Muscle layer of colon (tissue), 2 donors: ENCODE data around the gene FRAT1.

Experiments
- H3K27ac ChIP-seq: one replicate; pipeline ENCODE4 v1.7.0; 2013; ENCODE audit warnings: low read depth, mild to moderate bottlenecking, low read length, moderate library complexity
- H3K27me3 ChIP-seq, 2 donors: one replicate each; pipeline ENCODE4 v1.7.0; 2013; ENCODE audit warnings: low read length in 2 of 2, mild to moderate bottlenecking in 2 of 2; ENCODE audit not compliant: insufficient read depth in 2 of 2, control insufficient read depth in 1 of 2
- H3K36me3 ChIP-seq: one replicate; pipeline ENCODE4 v1.7.0; 2013; ENCODE audit warnings: mild to moderate bottlenecking, low read length; ENCODE audit not compliant: insufficient read depth
- H3K4me1 ChIP-seq: one replicate; pipeline ENCODE4 v1.7.0; 2013; ENCODE audit warnings: mild to moderate bottlenecking, low read length; ENCODE audit not compliant: insufficient read depth
- H3K4me3 ChIP-seq, 2 donors: one replicate each; pipeline ENCODE4 v1.7.0; 2013; ENCODE audit warnings: low read length in 2 of 2, low read depth in 1 of 2, mild to moderate bottlenecking in 1 of 2, moderate library complexity in 1 of 2
- H3K9ac ChIP-seq: one replicate; pipeline ENCODE4 v1.7.0; 2013; ENCODE audit warnings: low read length
- H3K9me3 ChIP-seq: one replicate; pipeline ENCODE4 v1.7.0; 2013; ENCODE audit warnings: mild to moderate bottlenecking, low read length
- donor health status: abdominal sarcoma.
- donor health status: Adenocarcinoma of cecum.

FRAT1 gene

GRCh38 chr10:97291357-97292096, 27.5 kb upstream of the FRAT1 start:
- Histone ChIP-seq H3K9me3 (no peaks in the 10 kb centered on the region), H3K27me3 (no peaks in the 10 kb centered on the region), H3K27ac (peak overlapping the region; percentile 98), H3K9ac (peak overlapping the region; percentile 42), H3K36me3 (no peaks in the 10 kb centered on the region), H3K4me3 (peak overlapping the region; percentile 89 to 93), H3K4me1 (peaks cover 7% of the 10 kb centered on the region)

GRCh38 chr10:97292097-97292861, 26.8 kb upstream of the FRAT1 start, which contains the start of gene ARHGAP19:
Gene ARHGAP19, minus strand, starts transcription at chr10:97292637. Its CDS starts 10 bp downstream, at chr10:97292627.
- Histone ChIP-seq H3K4me1 (peaks cover 7% of the 10 kb centered on the region), H3K9me3 (no peaks in the 10 kb centered on the region), H3K27me3 (no peaks in the 10 kb centered on the region), H3K27ac (peak within 1 kb of the TSS; percentile 98), H3K9ac (peak within 1 kb of the TSS; percentile 42), H3K4me3 (peak within 1 kb of the TSS; percentile 89 to 93), H3K36me3 (no peaks in the 10 kb centered on the region)

GRCh38 chr10:97292862-97293198, 26.2 kb upstream of the FRAT1 start:
- H3K9ac ChIP-seq, result no peak overlapping the region
- no peaks in the 10 kb centered on the region for H3K9me3 ChIP-seq
- peaks cover 7% of the 10 kb centered on the region for H3K4me1 ChIP-seq
- no peaks in the 10 kb centered on the region for H3K36me3 ChIP-seq
- H3K27ac ChIP-seq, result no peak overlapping the region
- no peaks in the 10 kb centered on the region for H3K27me3 ChIP-seq
- H3K4me3 ChIP-seq, result no peak overlapping the region

- Histone ChIP-seq H3K27ac (no peak overlapping the region), H3K27me3 (no peaks in the 10 kb centered on the region), H3K36me3 (no peaks in the 10 kb centered on the region), H3K4me1 (no peaks in the 10 kb centered on the region), H3K4me3 (no peak overlapping the region), H3K9me3 (no peaks in the 10 kb centered on the region), H3K9ac (no peak overlapping the region)
Observed at GRCh38 chr10:97297556-97298222, 21.4 kb upstream of the FRAT1 start.

GRCh38 chr10:97298223-97298571, 20.9 kb upstream of the FRAT1 start:
- Histone ChIP-seq H3K27ac (no peak overlapping the region), H3K9ac (no peak overlapping the region), H3K9me3 (no peaks in the 10 kb centered on the region), H3K4me1 (no peaks in the 10 kb centered on the region), H3K4me3 (no peak overlapping the region), H3K36me3 (no peaks in the 10 kb centered on the region), H3K27me3 (no peaks in the 10 kb centered on the region)

- Histone ChIP-seq H3K9ac (no peak overlapping the region), H3K4me1 (no peaks in the 10 kb centered on the region), H3K36me3 (no peaks in the 10 kb centered on the region), H3K27ac (no peak overlapping the region), H3K9me3 (no peaks in the 10 kb centered on the region), H3K4me3 (no peak overlapping the region), H3K27me3 (no peaks in the 10 kb centered on the region)
Observed at GRCh38 chr10:97300980-97301379, 18.1 kb upstream of the FRAT1 start.

- Histone ChIP-seq H3K9me3 (no peaks in the 10 kb centered on the region), H3K4me1 (no peaks in the 10 kb centered on the region), H3K36me3 (no peaks in the 10 kb centered on the region), H3K9ac (no peak overlapping the region), H3K4me3 (no peak overlapping the region), H3K27me3 (no peaks in the 10 kb centered on the region), H3K27ac (no peak overlapping the region)
Observed at GRCh38 chr10:97302088-97302791, 16.8 kb upstream of the FRAT1 start.

GRCh38 chr10:97307441-97307840, 11.6 kb upstream of the FRAT1 start:
- Histone ChIP-seq H3K4me1 (no peaks in the 10 kb centered on the region), H3K9me3 (no peaks in the 10 kb centered on the region), H3K27me3 (no peaks in the 10 kb centered on the region), H3K27ac (no peak overlapping the region), H3K4me3 (no peak overlapping the region), H3K36me3 (no peaks in the 10 kb centered on the region), H3K9ac (no peak overlapping the region)

GRCh38 chr10:97307866-97308780, 10.9 kb upstream of the FRAT1 start:
- Histone ChIP-seq H3K36me3 (no peaks in the 10 kb centered on the region), H3K27me3 (no peaks in the 10 kb centered on the region), H3K9ac (no peak overlapping the region), H3K9me3 (no peaks in the 10 kb centered on the region), H3K4me3 (no peak overlapping the region), H3K4me1 (no peaks in the 10 kb centered on the region), H3K27ac (no peak overlapping the region)

- Histone ChIP-seq H3K4me1 (no peaks in the 10 kb centered on the region), H3K27ac (no peak overlapping the region), H3K9ac (no peak overlapping the region), H3K4me3 (no peak overlapping the region), H3K9me3 (no peaks in the 10 kb centered on the region), H3K27me3 (no peaks in the 10 kb centered on the region), H3K36me3 (no peaks in the 10 kb centered on the region)
Observed at GRCh38 chr10:97311111-97311626, 7.9 kb upstream of the FRAT1 start.
